Measurements from ENCODE around the gene GSTCD.

- TF ChIP-seq CTCF (conservative IDR thresholded peaks at IDR 0.05; ENCODE audit: low read length) (no peak), EZH2phosphoT487 (IDR thresholded peaks at IDR 0.05; ENCODE audit: borderline replicate concordance) (no peak)
These were observed 39.6 kb downstream of the GSTCD start for GRCh38 chr4:105748222-105748621.

Data from Loucy (cell line).